ENCODE data around the gene FAM193A.

The FAM193A gene

GRCh38 chr4:2753436-2753835 lies 217.0 kb downstream of the FAM193A start:
- 0 out of 2 replicates have a peak, but pooled peaks cover 6% of the 10 kb centered on the region for H3K79me2 ChIP-seq (ENCODE audit: insufficient read depth, low read length)

GRCh38 chr4:2754848-2755819 lies 218.7 kb downstream of the FAM193A start:
- Histone ChIP-seq H3K79me2 (ENCODE audit: insufficient read depth, low read length) (0 out of 2 replicates have a peak, but pooled peaks cover 6% of the 10 kb centered on the region), H2AFZ (ENCODE audit: low read length) (no peak overlapping the region), H3K27me3 (ENCODE audit: insufficient read depth, low read length) (no peaks in the 10 kb centered on the region), H3K4me1 (ENCODE audit: insufficient read depth, low read length, severe bottlenecking) (peaks cover 13% of the 10 kb centered on the region), H3K36me3 (ENCODE audit: insufficient read depth, low read length) (no peaks in the 10 kb centered on the region), H3K9ac (ENCODE audit: low read length) (peak overlapping the region; percentile 77), H4K20me1 (ENCODE audit: insufficient read depth, low read length) (no peaks in the 10 kb centered on the region), H3K4me2 (ENCODE audit: low read length) (peak overlapping the region; percentile 89), H3K9me2 (ENCODE audit: low read depth, low read length) (no peaks in the 10 kb centered on the region), H3K4me3 (ENCODE audit: low read depth, low read length, poor library complexity, severe bottlenecking) (peak overlapping the region; percentile 90), H3F3A (ENCODE audit: insufficient read depth, low read length) (no peaks in the 10 kb centered on the region), H3K27ac (ENCODE audit: low read depth, low read length, poor library complexity, severe bottlenecking) (no peak overlapping the region), H3K9me3 (ENCODE audit: low read length) (no peaks in the 10 kb centered on the region)
- TF ChIP-seq CTCF (IDR thresholded peaks at IDR 0.05; ENCODE audit: low read length), result no peak
- TF ChIP-seq EZH2 (IDR thresholded peaks at IDR 0.05; ENCODE audit: borderline replicate concordance, low read length), result no peak

More at GRCh38 chr4:2753436-2753835, 217.0 kb downstream of the FAM193A start:
- no peak overlapping the region for H3K4me3 ChIP-seq (ENCODE audit: low read depth, low read length, poor library complexity, severe bottlenecking)
- no peaks in the 10 kb centered on the region for H3K27me3 ChIP-seq (ENCODE audit: insufficient read depth, low read length)
- no peak overlapping the region for H3K9ac ChIP-seq (ENCODE audit: low read length)
- no peaks in the 10 kb centered on the region for H3K9me2 ChIP-seq (ENCODE audit: low read depth, low read length)
- H3K4me1 ChIP-seq (ENCODE audit: insufficient read depth, low read length, severe bottlenecking), result peaks cover 16% of the 10 kb centered on the region
- no peaks in the 10 kb centered on the region for H3K36me3 ChIP-seq (ENCODE audit: insufficient read depth, low read length)
- no peak overlapping the region for H3K27ac ChIP-seq (ENCODE audit: low read depth, low read length, poor library complexity, severe bottlenecking)
- no peak for TF ChIP-seq EZH2 (IDR thresholded peaks at IDR 0.05; ENCODE audit: borderline replicate concordance, low read length)
- TF ChIP-seq CTCF (IDR thresholded peaks at IDR 0.05; ENCODE audit: low read length), result no peak
- no peak overlapping the region for H2AFZ ChIP-seq (ENCODE audit: low read length)
- H3K4me2 ChIP-seq (ENCODE audit: low read length), result no peak overlapping the region
- H3F3A ChIP-seq (ENCODE audit: insufficient read depth, low read length), result no peaks in the 10 kb centered on the region
- no peaks in the 10 kb centered on the region for H3K9me3 ChIP-seq (ENCODE audit: low read length)
- no peaks in the 10 kb centered on the region for H4K20me1 ChIP-seq (ENCODE audit: insufficient read depth, low read length)

- Histone ChIP-seq H3K4me3 (ENCODE audit: low read depth, low read length, poor library complexity, severe bottlenecking) (peak within 1 kb of the TSS; percentile 90), H3K4me1 (ENCODE audit: insufficient read depth, low read length, severe bottlenecking) (peaks cover 13% of the 10 kb centered on the region), H3K79me2 (ENCODE audit: insufficient read depth, low read length) (0 out of 2 replicates have a peak, but pooled peaks cover 6% of the 10 kb centered on the region), H3K4me2 (ENCODE audit: low read length) (peak within 1 kb of the TSS; percentile 91), H2AFZ (ENCODE audit: low read length) (no peak within 1 kb of the TSS), H4K20me1 (ENCODE audit: insufficient read depth, low read length) (no peaks in the 10 kb centered on the region), H3K9ac (ENCODE audit: low read length) (peak within 1 kb of the TSS; percentile 77), H3K9me3 (ENCODE audit: low read length) (no peaks in the 10 kb centered on the region), H3K27ac (ENCODE audit: low read depth, low read length, poor library complexity, severe bottlenecking) (no peak within 1 kb of the TSS), H3K9me2 (ENCODE audit: low read depth, low read length) (no peaks in the 10 kb centered on the region), H3K27me3 (ENCODE audit: insufficient read depth, low read length) (no peaks in the 10 kb centered on the region), H3K36me3 (ENCODE audit: insufficient read depth, low read length) (no peaks in the 10 kb centered on the region), H3F3A (ENCODE audit: insufficient read depth, low read length) (no peaks in the 10 kb centered on the region)
- TF ChIP-seq CTCF (IDR thresholded peaks at IDR 0.05; ENCODE audit: low read length) (no peak), EZH2 (IDR thresholded peaks at IDR 0.05; ENCODE audit: borderline replicate concordance, low read length) (no peak)
Measured at GRCh38 chr4:2755821-2756690, 219.6 kb downstream of the FAM193A start, which contains the start of gene TNIP2. Gene TNIP2 (minus strand): TSS chr4:2756336. CDS start chr4:2756289, 47 bp downstream.

All from OCI-LY1 (cell line).